Panc1 (cell line): ENCODE results near the gene ECEL1. TPM values are rescaled to one million over a fixed set of nuclear protein-coding genes. Genes with fewer than 3 reads are reported as not detected.

Experiments
- ATAC-seq: fragments of 200-7000 bp; cut with Tn5 transposase; 2 replicates; pipeline ENCODE4 v1.9.1; 2020; ENCODE audit warnings: mild to moderate bottlenecking, moderate library complexity
- BruUV-seq: library from RNA; stranded (reverse); fragments of 400-500 nt; replicated peaks from 2 replicates; lab custom pipeline; 2021; lab: Mats Ljungman, UMichigan
- CTCF ChIA-PET: fragments of 300-600 bp; sonication (Branson Sonifier 250); formaldehyde crosslinking; loops from one replicate; lab custom pipeline; 2022; ENCODE audit warnings: antibody characterized with exemption; lab: Charles Lee
- POLR2A ChIA-PET: fragments of 300-600 bp; sonication (Branson Sonifier 250); formaldehyde crosslinking; loops from one replicate; lab custom pipeline; 2022; ENCODE audit warnings: antibody characterized with exemption; lab: Charles Lee
- DNase-seq: peaks from one replicate; pipeline ENCODE4 v3.0.0-alpha.2; 2010; ENCODE audit warnings: low read depth, low spot score
- H3K27ac ChIP-seq: 2 replicates; pipeline ENCODE4 v1.5.1; 2011; ENCODE audit warnings: mild to moderate bottlenecking, low read length, inconsistent platforms
- H3K27me3 ChIP-seq: fragments of 200-500 bp; sonication (Bioruptor generic); 2 replicates; pipeline ENCODE4 v1.6.0; 2014; ENCODE audit warnings: low read length, inconsistent platforms; ENCODE audit not compliant: control insufficient read depth, insufficient read depth
- H3K36me3 ChIP-seq: fragments of 200-500 bp; sonication (Bioruptor generic); 2 replicates; pipeline ENCODE4 v1.5.1; 2014; ENCODE audit warnings: inconsistent platforms, mild to moderate bottlenecking, low read length, moderate library complexity; ENCODE audit not compliant: control insufficient read depth, insufficient read depth
- H3K4me1 ChIP-seq: 2 replicates; pipeline ENCODE4 v1.5.1; 2011; ENCODE audit warnings: inconsistent platforms, mild to moderate bottlenecking, low read length, moderate library complexity; ENCODE audit not compliant: control insufficient read depth, insufficient read depth
- H3K4me3 ChIP-seq, 2 experiments: 2 replicates each; pipeline ENCODE4 v1.5.1; 2011 to 2012; ENCODE audit warnings: low read depth in 2 of 2, low read length in 2 of 2, mild to moderate bottlenecking in 2 of 2, inconsistent platforms in 1 of 2, moderate library complexity in 1 of 2
- H3K9me3 ChIP-seq: fragments of 200-500 bp; sonication (Bioruptor generic); 2 replicates; pipeline ENCODE4 v1.5.1; 2014; ENCODE audit warnings: low read depth, mild to moderate bottlenecking, inconsistent platforms, low read length, moderate library complexity; ENCODE audit not compliant: control insufficient read depth, insufficient read depth
- CTCF ChIP-seq: fragments of 450-650 bp; IDR thresholded peaks from 2 replicates; pipeline ENCODE4 v1.5.1; 2017; ENCODE audit warnings: mild to moderate bottlenecking
- POLR2AphosphoS5 ChIP-seq: IDR thresholded peaks from 2 replicates; pipeline ENCODE4 v1.6.1; 2012; ENCODE audit warnings: mild to moderate bottlenecking, low read depth, low read length, moderate library complexity
- REST ChIP-seq, 2 experiments: IDR thresholded peaks; 2 replicates each; pipeline ENCODE4 v1.6.1; 2011 to 2012; ENCODE audit warnings: low read depth in 2 of 2, control low read depth in 1 of 2, low read length in 1 of 2, mild to moderate bottlenecking in 1 of 2, moderate library complexity in 1 of 2; ENCODE audit not compliant: insufficient read depth in 1 of 2
- SIN3A ChIP-seq: IDR thresholded peaks from 2 replicates; pipeline ENCODE4 v1.6.1; 2012; ENCODE audit warnings: low read depth, mild to moderate bottlenecking, low read length, moderate library complexity, borderline replicate concordance; ENCODE audit not compliant: insufficient read depth
- TCF7L2 ChIP-seq: IDR thresholded peaks from 2 replicates; pipeline ENCODE4 v1.6.1; 2011; ENCODE audit warnings: mild to moderate bottlenecking, low read depth, low read length, inconsistent platforms
- in situ Hi-C: cut with HindIII; loops from 2 replicates; pipeline ENCODE4 v1.10.0; 2016; ENCODE audit warnings: low sequenced_read_pairs, low pct_unique_long_range_greater_than_20kb
- intact Hi-C: fragments of 100-400 bp; cut with micrococcal nuclease; formaldehyde crosslinking; loops from one replicate; pipeline ENCODE4 v1.10.0; 2022; ENCODE audit not compliant: unreplicated experiment
- total RNA-seq: library from RNA; stranded (reverse); gene quantifications from one replicate; pipeline ENCODE4 v1.2.1, GENCODE V29; 2021; ENCODE audit not compliant: unreplicated experiment

ECEL1 gene
- total RNA-seq, 1 experiment from 2014 or later: 2.9 TPM

GRCh38 chr2:232504438-232504837 is 16.8 kb upstream of the ECEL1 start:
- Histone ChIP-seq H3K27me3 (peaks cover 3% of the 10 kb centered on the region; the same call in 1 of the 2 replicates), H3K9me3 (no peaks in the 10 kb centered on the region), H3K4me1 (no peaks in the 10 kb centered on the region; the same call in 1 of the 2 replicates), H3K36me3 (no peaks in the 10 kb centered on the region), H3K27ac (no peak overlapping the region), H3K4me3 (no peak overlapping the region)
- no peak for DNase-seq
- no peak for ATAC-seq
- TF ChIP-seq CTCF (no peak), TCF7L2 (no peak), REST (IDR thresholded peaks at IDR 0.05; ENCODE audit: insufficient read depth in 1 of 2, low read depth in 2 of 2, low read length in 1 of 2) (no peak), POLR2AphosphoS5 (no peak), SIN3A (no peak)
- POLR2A ChIA-PET: no interaction called here
- no TSS peak for BruUV-seq
- in situ Hi-C loops: no loop called here
- intact Hi-C loops: no loop called here
- CTCF ChIA-PET: interaction anchor here (0.7 kb wide), 1 partner anchor 64 kb away, joined by 3 read pairs; no protein-coding TSS in a partner anchor

GRCh38 chr2:232503809-232504323 is 16.2 kb upstream of the ECEL1 start:
- H3K9me3 ChIP-seq: no peaks in the 10 kb centered on the region
- in situ Hi-C loops (no loop called here), intact Hi-C loops (no loop called here)
- H3K27ac ChIP-seq: no peak overlapping the region
- H3K36me3 ChIP-seq: no peaks in the 10 kb centered on the region
- BruUV-seq: no TSS peak
- no peak overlapping the region for H3K4me3 ChIP-seq
- H3K27me3 ChIP-seq: peaks cover 3% of the 10 kb centered on the region; the same call in 1 of the 2 replicates
- POLR2A ChIA-PET: no interaction called here
- no peak for DNase-seq
- CTCF ChIA-PET: no interaction called here
- no peak for ATAC-seq
- TF ChIP-seq REST (IDR thresholded peaks at IDR 0.05; ENCODE audit: insufficient read depth in 1 of 2, low read depth in 2 of 2, low read length in 1 of 2) (no peak), CTCF (no peak), POLR2AphosphoS5 (no peak), TCF7L2 (no peak), SIN3A (no peak)
- no peaks in the 10 kb centered on the region; the same call in 1 of the 2 replicates for H3K4me1 ChIP-seq
